ENCODE results near the gene SLC30A2.
A peak's percentile ranks its signal among the peaks of the same experiment; 100 is the strongest.

Gene SLC30A2

GRCh38 chr1:26028490-26028980 lies 17.4 kb downstream of the SLC30A2 start:
- ChIA-PET CTCF (interaction anchor here (0.5 to 1.7 kb wide), 4 partner anchors 12 to 117 kb away, joined by 3 to 7 read pairs (median 3); no protein-coding TSS in a partner anchor), POLR2A (interaction anchor here (1.6 kb wide), 1 partner anchor 15 kb away, joined by 3 read pairs; no protein-coding TSS in a partner anchor)
- Histone ChIP-seq H3K9me3 (ENCODE audit: control insufficient read depth, insufficient read depth, low read depth, low read length) (no peaks in the 10 kb centered on the region), H3K4me1 (ENCODE audit: control insufficient read depth, insufficient read depth, low read length) (no peaks in the 10 kb centered on the region), H3K27ac (ENCODE audit: extremely low read depth, low read depth, low read length) (no peak overlapping the region), H3K4me3 (ENCODE audit: low read depth, low read length) (no peak overlapping the region), H3K36me3 (ENCODE audit: control insufficient read depth in 2 of 2, insufficient read depth in 1 of 2, low read length in 2 of 2) (no peaks in the 10 kb centered on the region)
- TF ChIP-seq ZNF488 (tag by site-specific recombination; IDR thresholded peaks at IDR 0.05) (no peak), ZNF600 (tag by site-specific recombination; IDR thresholded peaks at IDR 0.05) (no peak), ZBTB49 (tag by site-specific recombination; IDR thresholded peaks at IDR 0.05; ENCODE audit: low read depth) (no peak), ZNF398 (tag by site-specific recombination; IDR thresholded peaks at IDR 0.05) (peak; percentile 52; the same call in 1 of the 2 replicates), ZNF544 (tag by site-specific recombination; IDR thresholded peaks at IDR 0.05) (no peak), MZF1 (tag by site-specific recombination; IDR thresholded peaks at IDR 0.05; ENCODE audit: borderline replicate concordance) (no peak), ZNF843 (tag by site-specific recombination; IDR thresholded peaks at IDR 0.05) (no peak), ZNF621 (tag by site-specific recombination; IDR thresholded peaks at IDR 0.05) (no peak), PRDM6 (tag by site-specific recombination; IDR thresholded peaks at IDR 0.05) (no peak), ZNF747 (tag by site-specific recombination; IDR thresholded peaks at IDR 0.05) (no peak), ZNF324 (tag by site-specific recombination; IDR thresholded peaks at IDR 0.05) (no peak), BCL11A (tag by site-specific recombination; IDR thresholded peaks at IDR 0.05; ENCODE audit: low read depth) (no peak), ZNF776 (tag by site-specific recombination; IDR thresholded peaks at IDR 0.05; ENCODE audit: borderline replicate concordance) (no peak), ZNF221 (tag by site-specific recombination; IDR thresholded peaks at IDR 0.05; ENCODE audit: borderline replicate concordance) (no peak), GLIS1 (tag by site-specific recombination; IDR thresholded peaks at IDR 0.05) (peak; percentile 89), ZNF223 (tag by site-specific recombination; IDR thresholded peaks at IDR 0.05) (no peak), ZNF19 (tag by site-specific recombination; IDR thresholded peaks at IDR 0.05; ENCODE audit: low read depth) (no peak), ZNF837 (tag by site-specific recombination; IDR thresholded peaks at IDR 0.05) (no peak)
